ENCODE measurements around the gene HNF4A.

- TF ChIP-seq CTCF (IDR thresholded peaks at IDR 0.05) (no peak), POLR2A (IDR thresholded peaks at IDR 0.05) (no peak), EP300 (IDR thresholded peaks at IDR 0.05) (no peak)
Measured at GRCh38 chr20:44411757-44412401, 56.4 kb downstream of the HNF4A start.

Data from sigmoid colon (tissue), 4 donors.